Activated CD4-positive, alpha-beta T cell treated with anti-CD3 and anti-CD28 coated beads for 4 hours (primary cell): ENCODE results near the gene AGO1.
"Not testable (repeated sequence)": the region's sequence is repeated elsewhere in the genome, so short reads cannot be mapped to it uniquely, and the experiment has no call there.

Experiments
- DNase-seq, 2 donors: peaks; one replicate each; pipeline ENCODE4 v3.0.0-alpha.2; 2020

Gene AGO1

GRCh38 chr1:35882945-35883634 lies at the start of gene AGO1:
TSS of gene AGO1 (plus strand) at chr1:35883209. CDS start at chr1:35883422, 213 bp downstream.
- peak; percentile 96 to 97 for DNase-seq

DNA sequence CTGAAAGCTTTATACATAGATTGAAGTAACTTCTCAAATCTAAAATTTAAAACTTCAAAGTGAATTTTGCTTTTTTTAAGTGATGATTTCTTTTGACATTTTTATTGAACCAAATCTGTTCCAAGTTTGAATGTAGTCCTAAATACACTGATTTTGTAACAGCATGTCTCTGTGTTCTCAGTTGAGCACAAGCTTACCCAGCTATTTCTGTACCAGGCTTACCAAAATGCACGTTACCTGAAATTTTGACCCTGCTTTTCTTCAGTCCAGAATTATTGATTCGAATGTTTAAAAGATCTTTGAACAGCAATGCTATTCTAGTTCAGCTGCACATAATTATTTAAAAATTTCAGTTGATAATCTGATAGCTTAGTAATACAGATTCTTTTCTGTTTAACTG lies 49.6 kb upstream of the AGO1 start:
- no peak for DNase-seq

DNA sequence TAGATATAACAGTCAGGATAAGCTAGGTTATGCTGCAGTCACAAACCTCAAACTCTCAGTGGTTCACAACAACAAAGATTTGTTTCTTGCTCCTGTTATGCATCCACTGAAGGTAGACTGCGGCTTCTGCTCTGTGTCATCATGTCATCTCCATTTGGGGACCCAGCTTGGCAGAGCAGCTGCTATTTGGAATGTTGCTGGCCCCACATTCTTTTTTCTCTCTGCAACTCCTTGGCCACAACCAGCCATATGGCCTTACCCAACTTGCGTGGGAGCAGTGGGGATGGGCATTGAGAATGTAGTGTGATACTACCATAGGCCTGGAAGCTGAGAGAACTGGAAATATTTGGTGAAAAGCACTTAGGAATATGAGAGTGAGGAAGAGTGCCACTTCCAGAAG lies 48.8 kb upstream of the AGO1 start:
- no peak for DNase-seq

GRCh38 chr1:35835398-35835797 lies 47.6 kb upstream of the AGO1 start:
- no peak for DNase-seq

DNA sequence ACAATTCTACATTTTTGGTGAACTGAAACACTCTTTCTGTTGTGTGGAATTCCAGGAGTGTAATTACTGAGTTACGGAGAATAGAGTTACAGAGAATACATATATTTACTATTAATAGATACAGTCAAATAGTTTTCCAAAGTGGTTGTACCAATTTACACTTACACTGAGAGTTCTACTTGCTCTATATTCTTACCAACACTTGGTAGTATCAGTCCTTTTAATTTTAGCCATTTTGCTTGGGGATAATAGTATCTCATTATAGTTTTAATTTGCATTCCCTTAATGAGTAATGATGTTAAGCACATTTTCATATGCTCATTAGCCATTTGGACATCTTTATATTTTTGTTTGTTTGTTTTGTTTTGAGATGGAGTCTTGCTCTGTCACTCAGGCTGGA lies 46.3 kb upstream of the AGO1 start:
- DNase-seq = no peak

GRCh38 chr1:35838693-35839245 lies 44.2 kb upstream of the AGO1 start:
- no peak for DNase-seq

- no peak for DNase-seq
Observed at GRCh38 chr1:35844826-35845225, 38.2 kb upstream of the AGO1 start.

DNA sequence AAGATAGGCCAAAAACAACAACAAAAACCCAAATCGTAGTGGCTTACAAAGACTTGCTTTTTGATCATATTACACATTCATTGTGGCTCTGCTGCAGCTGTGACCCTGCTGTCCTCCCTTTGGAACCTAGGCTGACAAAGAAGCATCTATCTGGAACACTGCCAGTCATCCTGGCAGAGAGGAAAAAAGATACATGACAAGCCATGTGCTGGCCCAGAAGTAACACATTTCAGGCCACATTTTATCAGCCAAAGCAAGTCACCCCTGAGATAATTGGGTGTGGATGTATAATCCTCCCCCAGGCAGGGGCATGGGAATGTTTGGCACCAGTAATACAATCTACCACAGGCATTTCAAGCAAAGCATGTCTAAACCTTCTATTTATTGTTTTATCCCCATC lies 37.2 kb upstream of the AGO1 start:
- DNase-seq = no peak

DNA sequence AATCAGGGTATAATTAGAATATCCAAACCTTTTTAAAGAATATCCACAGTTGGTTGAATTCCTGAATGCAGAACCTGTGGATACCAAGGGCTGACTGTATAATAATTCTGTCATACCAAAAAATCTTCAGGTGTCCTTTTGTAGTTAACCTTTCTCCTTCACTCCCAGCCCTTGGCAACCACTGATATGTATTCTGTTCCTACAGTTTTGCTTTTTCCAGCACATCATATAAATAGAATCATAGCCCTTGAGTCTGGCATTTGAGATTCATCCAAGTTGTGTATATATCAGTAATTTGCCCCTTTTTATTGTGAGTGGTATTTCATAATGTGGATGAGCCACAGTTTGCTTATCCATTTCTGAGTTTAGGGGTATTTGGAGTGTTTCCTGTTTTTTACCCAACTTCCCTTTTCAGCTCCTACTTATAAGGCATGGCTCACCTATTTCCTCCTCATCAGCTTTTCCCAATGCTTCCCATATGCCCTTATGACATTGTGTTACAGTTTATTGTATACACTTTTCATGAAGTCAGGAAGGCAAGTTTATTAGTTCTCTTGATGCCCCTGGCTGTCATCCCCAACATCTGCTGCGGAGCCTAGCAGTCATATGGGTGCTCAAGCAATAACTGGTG lies 35.0 kb upstream of the AGO1 start:
- DNase-seq = no peak

DNA sequence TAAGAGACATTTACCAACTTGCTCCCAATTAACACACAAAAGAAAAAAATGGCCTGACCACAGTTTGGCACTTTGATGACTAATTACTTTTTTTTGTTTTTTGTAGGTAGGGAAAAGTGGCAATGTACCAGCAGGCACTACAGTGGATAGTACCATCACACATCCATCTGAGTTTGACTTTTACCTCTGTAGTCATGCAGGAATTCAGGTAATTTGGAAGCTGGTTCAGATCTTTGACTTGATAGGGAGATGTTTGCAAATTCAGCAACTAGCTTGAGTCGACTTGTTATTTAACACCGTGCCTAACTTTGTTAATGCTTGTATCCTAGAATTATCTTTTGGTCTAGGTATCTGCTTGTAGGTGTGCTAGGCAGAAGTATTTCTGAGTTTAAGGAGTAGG lies 33.0 kb upstream of the AGO1 start:
- DNase-seq = no peak

- no peak for DNase-seq
Observed at GRCh38 chr1:35850716-35851115, 32.3 kb upstream of the AGO1 start.

DNA sequence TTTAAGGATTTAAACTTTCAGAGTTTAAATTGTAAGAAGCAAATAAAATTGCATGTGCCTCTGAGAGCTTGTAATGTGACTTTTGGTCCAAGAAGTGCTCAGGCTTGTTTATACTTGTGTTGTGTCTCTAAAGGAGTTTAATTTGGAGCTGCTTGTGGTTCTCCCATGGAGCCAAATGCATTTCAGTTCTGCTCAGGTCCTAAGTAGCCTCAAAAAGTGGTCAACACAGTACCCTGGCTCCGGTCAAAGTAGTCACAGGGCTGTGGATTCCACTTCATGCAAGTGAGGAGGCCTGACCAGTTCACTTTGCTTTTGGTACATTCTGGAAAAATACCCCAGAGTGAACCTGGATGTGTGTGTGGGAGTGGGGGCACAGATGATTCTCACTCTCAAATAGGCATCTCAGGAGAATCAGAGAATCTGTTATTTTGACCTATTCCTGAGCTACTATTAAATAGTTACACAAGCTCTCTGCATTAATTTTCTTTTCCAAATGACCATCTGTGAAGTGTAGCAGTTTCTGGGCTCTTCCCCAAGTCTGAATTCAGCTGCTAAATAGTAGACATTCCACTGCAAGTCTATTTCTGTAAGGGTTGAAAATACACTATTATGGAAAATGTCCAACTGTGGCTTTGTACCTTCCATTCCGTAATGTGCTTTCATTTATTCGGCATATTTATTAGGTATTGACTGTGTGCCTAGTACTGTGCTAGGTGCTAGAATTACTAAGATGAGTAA lies 31.7 kb upstream of the AGO1 start:
- no peak for DNase-seq

DNA sequence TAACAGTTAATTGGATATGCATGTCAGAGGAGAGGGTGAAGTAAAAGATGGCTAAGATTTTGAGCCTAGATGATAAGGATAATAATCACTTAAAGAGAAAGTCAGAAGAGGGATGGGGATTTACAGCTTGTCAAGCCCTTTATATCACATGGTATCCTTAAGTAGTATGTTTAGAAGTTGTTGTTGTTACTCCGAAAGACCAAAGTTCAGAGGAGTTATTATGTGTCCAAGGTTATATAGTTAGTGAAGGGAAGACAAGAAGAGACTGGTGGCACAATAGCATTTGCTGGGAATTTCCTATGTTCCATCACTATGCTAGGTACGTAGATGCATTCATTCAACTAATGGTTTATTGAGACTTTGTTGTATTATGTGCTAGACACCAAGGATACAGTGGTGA lies 30.8 kb upstream of the AGO1 start:
- no peak for DNase-seq

DNA sequence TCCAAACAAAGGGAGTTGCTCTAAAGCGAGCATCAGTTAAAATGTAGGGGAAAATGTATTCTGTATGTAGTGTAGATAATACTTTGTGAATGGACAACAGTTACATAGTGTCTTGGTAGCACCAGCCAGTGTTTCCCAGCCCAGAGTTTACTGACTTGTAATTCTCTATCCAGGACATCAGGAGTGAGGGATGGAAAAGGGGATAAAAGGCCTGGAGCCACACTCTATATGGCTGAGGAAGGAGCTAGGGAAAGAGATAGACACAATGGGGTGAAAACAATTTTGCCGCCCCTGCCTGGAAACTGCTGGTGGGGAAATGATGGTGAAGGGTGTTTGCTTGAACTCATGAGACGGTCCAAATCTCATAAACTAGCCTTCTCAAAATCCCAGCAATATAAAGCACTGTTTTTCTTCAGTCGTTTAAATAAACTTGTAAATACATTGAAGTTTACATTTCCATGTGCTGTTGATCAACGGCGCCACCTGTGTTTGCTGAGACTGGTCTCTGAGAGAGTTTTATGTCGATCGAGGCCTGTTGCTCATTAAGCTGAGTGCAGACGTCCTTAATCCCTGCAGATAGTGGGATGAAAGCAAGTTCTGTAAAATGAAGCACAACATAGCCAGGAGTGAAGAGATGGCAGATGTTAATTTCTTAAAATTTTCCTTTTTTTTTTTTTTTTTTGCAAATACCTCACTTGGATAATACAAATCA lies 27.9 kb upstream of the AGO1 start:
- no peak for DNase-seq

DNA sequence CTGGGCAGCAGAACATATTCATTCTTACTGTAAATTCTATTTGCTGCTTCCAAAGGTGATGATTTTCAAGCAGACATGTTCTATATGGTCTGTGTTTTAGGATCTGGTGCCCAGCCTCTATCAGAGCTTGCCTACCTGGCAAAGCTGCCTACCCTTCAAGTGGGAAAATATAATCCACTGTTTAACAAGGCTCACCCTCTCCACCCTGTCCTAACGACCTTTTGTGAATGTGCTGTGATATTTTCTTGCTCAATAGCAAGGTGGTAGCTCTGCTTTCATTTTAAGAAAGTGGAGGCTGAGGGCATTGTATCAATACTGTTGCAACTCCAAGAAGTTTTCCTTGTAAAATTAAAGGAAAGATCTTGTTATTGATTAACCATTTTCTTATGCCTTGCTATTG lies 26.0 kb upstream of the AGO1 start:
- no peak for DNase-seq

- DNase-seq = no peak
Observed at GRCh38 chr1:35857830-35858229, 25.2 kb upstream of the AGO1 start.

DNA sequence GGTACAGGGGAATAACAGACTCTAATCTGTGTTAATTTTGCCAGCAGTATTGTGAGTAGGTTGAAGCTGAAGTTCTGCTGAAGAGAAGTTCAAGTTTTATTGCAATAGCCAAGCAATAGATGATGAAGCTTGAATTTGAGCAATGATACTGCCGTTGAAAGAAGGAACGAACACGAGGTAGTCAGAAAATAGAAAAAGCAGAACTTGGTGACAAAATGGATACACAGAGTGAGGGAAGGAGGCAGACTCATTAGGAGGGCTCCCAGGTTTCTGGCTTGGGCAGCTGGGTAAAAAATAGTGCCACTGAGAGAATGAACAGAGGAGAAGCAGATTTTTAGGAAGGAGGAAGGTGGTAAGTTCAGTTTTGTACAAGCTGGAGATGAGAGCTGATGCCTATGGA lies 22.3 kb upstream of the AGO1 start:
- DNase-seq = no peak

DNA sequence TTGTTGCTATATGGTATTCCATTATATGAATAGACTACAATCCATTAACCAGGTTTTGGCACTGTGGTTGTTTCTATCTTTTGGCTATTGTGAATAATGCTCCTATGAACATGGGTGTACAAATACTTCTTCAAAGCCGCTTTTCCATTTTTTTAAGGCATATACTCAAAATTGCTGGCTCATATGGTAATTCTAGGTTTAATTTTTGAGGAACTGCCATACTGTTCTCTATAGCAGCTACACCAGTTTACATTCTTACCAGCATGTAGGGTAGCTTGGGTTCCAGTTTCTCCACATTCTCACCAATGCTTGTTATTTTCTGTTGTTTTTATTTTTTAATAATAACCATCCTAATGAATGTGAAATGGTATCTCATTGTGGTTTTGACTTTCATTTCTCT lies 19.9 kb upstream of the AGO1 start:
- DNase-seq = no peak

DNA sequence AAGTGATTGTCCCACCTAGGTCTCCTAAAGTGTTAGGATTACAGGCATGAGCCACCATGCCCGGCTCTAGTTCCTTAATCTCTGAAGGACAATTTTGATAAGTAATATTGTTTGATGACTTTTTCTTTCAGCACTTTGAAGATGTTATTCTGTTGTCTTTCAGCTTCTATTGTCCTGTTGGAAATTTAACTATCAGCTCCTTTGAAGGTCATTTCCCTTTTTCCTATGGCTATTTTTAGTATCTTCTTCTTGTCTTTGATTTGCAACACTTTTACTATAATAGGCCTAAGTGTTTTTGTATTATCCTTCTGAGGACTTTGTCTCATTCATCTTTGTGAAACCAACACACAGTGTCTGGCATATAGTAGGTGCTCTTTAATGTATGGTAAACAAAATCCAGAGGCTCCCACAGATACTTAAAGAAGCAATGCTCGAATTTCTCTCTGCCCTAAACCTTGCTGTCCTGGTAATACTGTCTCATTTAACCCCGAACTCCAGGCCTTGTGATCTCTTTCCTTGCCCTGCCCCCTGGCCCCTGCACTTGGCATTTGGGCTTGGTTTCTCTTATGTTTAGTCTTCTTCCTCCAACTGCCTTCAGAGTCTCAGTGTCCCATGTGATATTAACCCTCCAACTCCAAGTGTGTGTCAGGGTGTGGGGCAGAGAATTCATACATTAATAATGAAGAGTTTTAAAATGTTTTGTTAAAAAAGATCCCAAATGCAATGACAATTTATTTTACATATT lies 19.0 kb upstream of the AGO1 start:
- DNase-seq = no peak

DNA sequence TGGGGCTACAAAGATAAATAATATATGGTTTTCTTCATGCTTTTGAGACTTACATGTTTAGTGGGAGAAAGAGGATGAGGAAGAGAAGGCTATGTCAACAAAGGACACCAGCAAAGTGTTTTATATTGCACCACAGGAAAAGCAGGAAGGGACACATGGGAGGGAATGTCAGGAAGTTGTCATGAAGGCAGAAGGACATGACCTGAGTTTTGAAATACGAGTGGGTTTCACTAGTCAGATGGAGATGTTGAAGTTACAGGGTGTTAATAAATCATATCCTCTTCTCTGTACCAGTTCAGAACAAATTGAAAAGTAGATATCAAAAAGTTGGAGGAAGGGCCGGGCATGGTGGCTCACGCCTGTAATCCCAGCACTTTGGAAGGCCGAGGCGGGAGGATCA lies 18.2 kb upstream of the AGO1 start:
- DNase-seq = no peak

DNA sequence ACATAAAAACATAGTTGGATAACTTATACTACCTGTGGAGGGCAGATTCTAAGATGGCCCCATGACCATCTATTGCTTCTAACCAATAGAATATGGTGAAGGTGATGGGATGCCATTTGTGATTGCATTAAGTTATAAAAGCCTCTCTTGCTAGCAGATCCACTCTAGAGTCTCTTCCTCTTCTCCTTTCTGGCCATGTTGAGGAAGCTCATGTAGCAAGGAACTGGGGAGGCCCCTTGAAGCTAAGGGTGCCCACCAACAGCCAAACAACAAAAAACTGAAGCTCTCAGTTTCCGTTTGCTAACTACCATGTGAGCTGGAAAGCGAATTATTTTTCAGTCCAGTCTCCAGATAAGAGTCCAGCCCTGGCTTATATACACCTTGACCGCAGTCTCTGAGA lies 16.0 kb upstream of the AGO1 start:
- no peak for DNase-seq

- not testable (repeated sequence) for DNase-seq
Observed at GRCh38 chr1:35869245-35869950, 13.6 kb upstream of the AGO1 start.
